Nephron (organoid): Measurements from ENCODE around the gene NAPB.
A peak's percentile ranks its signal among the peaks of the same experiment; 100 is the strongest.

Experiments used
- H3K27ac Mint-ChIP-seq, 3 experiments: 2 replicates each; pipeline ENCODE4 v1.8.0; 2020; ENCODE audit warnings: mixed read lengths in 3 of 3, mild to moderate bottlenecking in 2 of 3, moderate library complexity in 1 of 3
- H3K27me3 Mint-ChIP-seq: 2 replicates; pipeline ENCODE4 v1.8.0; 2021; ENCODE audit warnings: low read depth, mild to moderate bottlenecking, moderate library complexity, mixed read lengths
- H3K36me3 Mint-ChIP-seq: 2 replicates; pipeline ENCODE4 v1.8.0; 2020; ENCODE audit warnings: low read depth, mixed read lengths
- H3K4me1 Mint-ChIP-seq: 2 replicates; pipeline ENCODE4 v1.8.0; 2020; ENCODE audit warnings: mixed read lengths
- H3K4me3 Mint-ChIP-seq, 3 experiments: 2 replicates each; pipeline ENCODE4 v1.8.0; 2020; ENCODE audit warnings: mild to moderate bottlenecking in 3 of 3, mixed read lengths in 3 of 3, moderate library complexity in 2 of 3
- H3K9me3 Mint-ChIP-seq: 2 replicates; pipeline ENCODE4 v1.8.0; 2020; ENCODE audit warnings: mixed read lengths
- TF ChIP-seq, protein P1 (sequence below), 3 experiments: fragments of 200-600 bp; sonication (generic); IDR thresholded peaks; one replicate each; pipeline ENCODE4 v1.5.0; 2021; ENCODE audit warnings: antibody characterized with exemption in 3 of 3; ENCODE audit not compliant: unreplicated experiment in 3 of 3

Gene NAPB

DNA sequence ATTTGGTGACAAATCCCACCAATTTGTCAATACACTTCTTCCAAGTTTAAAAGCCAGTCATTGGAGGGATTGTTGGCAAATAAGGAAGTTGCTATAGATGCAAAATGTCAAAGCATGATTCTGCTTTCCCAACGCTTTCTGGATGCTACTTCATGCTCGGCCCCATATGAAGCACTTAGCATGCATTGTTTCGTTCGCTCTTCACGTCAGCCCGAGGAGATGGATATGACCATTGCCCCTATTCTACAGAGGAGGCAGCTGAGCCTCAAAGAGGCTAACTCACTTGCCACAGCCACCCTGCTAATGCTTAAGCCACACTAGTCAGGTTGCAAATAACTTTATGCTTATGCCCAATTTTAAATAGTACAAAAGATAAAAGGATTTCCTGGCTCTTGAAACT lies 73.5 kb downstream of the NAPB start:
- H3K4me3 Mint-ChIP-seq, result peak overlapping the region; percentile 11 to 53 (median 22)
- H3K27me3 Mint-ChIP-seq, result no peaks in the 10 kb centered on the region
- H3K9me3 Mint-ChIP-seq, result no peaks in the 10 kb centered on the region
- peaks cover 36% of the 10 kb centered on the region for H3K4me1 Mint-ChIP-seq
- H3K36me3 Mint-ChIP-seq, result no peaks in the 10 kb centered on the region
- TF ChIP-seq, protein P1, sequence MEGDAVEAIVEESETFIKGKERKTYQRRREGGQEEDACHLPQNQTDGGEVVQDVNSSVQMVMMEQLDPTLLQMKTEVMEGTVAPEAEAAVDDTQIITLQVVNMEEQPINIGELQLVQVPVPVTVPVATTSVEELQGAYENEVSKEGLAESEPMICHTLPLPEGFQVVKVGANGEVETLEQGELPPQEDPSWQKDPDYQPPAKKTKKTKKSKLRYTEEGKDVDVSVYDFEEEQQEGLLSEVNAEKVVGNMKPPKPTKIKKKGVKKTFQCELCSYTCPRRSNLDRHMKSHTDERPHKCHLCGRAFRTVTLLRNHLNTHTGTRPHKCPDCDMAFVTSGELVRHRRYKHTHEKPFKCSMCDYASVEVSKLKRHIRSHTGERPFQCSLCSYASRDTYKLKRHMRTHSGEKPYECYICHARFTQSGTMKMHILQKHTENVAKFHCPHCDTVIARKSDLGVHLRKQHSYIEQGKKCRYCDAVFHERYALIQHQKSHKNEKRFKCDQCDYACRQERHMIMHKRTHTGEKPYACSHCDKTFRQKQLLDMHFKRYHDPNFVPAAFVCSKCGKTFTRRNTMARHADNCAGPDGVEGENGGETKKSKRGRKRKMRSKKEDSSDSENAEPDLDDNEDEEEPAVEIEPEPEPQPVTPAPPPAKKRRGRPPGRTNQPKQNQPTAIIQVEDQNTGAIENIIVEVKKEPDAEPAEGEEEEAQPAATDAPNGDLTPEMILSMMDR (IDR thresholded peaks at IDR 0.05; ENCODE audit: unreplicated experiment in 3 of 3), result no peak
- H3K27ac Mint-ChIP-seq, result peak overlapping the region; percentile 99

DNA sequence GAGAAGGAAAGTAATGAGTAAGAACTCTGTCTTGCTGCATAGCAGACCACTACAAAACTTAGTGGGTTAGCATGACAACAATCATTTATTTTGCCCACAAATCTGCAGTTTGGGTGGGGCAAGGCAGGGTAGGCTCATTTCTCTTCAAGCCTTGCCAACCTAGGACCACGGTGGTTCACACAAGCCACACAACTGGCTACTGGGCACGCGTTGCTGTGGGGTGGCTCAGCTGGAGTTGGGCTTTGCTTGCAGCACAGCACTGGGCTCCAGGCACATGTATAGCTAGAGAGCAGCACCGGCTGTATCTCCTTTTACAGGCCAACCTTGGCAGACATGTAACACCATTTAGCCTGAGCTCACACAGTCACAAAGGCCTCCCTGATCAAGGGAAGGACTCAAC lies 75.3 kb downstream of the NAPB start:
- Mint-ChIP-seq H3K9me3 (no peaks in the 10 kb centered on the region), H3K27me3 (peaks cover 7% of the 10 kb centered on the region), H3K27ac (no peak overlapping the region), H3K4me3 (no peak overlapping the region), H3K4me1 (peaks cover 28% of the 10 kb centered on the region), H3K36me3 (no peaks in the 10 kb centered on the region)
- TF ChIP-seq, protein P1 (IDR thresholded peaks at IDR 0.05; ENCODE audit: unreplicated experiment in 3 of 3), result no peak

DNA sequence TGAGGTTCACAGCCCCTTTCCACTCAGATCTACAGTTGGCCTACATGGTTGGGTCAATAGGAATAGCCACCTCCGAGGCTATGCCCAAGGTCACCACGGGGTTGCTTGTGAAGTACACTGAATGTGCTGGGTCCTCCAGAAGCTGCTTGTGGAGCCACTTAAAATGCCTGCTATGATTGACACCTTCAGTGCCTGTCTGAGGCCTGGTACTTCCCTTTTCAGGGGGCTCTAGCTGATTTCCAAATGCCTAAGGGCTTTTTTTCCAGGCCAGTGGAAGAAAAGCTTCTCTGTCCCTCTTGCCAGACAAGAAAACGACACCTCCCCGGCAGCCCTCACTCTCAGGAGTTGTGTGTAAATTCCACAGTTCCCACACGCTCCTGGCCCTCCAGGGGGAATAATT lies 77.0 kb downstream of the NAPB start:
- peaks cover 10% of the 10 kb centered on the region for H3K27me3 Mint-ChIP-seq
- H3K9me3 Mint-ChIP-seq, result no peaks in the 10 kb centered on the region
- H3K27ac Mint-ChIP-seq, result no peak overlapping the region
- TF ChIP-seq, protein P1 (IDR thresholded peaks at IDR 0.05; ENCODE audit: unreplicated experiment in 3 of 3), result no peak
- H3K4me1 Mint-ChIP-seq, result peaks cover 25% of the 10 kb centered on the region
- H3K36me3 Mint-ChIP-seq, result no peaks in the 10 kb centered on the region
- no peak overlapping the region for H3K4me3 Mint-ChIP-seq

- TF ChIP-seq, protein P1 (IDR thresholded peaks at IDR 0.05; ENCODE audit: unreplicated experiment in 3 of 3), result no peak
- Mint-ChIP-seq H3K27me3 (peaks cover 10% of the 10 kb centered on the region), H3K9me3 (no peaks in the 10 kb centered on the region), H3K4me1 (peaks cover 17% of the 10 kb centered on the region), H3K36me3 (no peaks in the 10 kb centered on the region), H3K4me3 (no peak overlapping the region), H3K27ac (no peak overlapping the region)
These were observed 77.7 kb downstream of the NAPB start for GRCh38 chr20:23343590-23343989.

- TF ChIP-seq, protein P1 (IDR thresholded peaks at IDR 0.05; ENCODE audit: unreplicated experiment in 3 of 3), result no peak
- no peaks in the 10 kb centered on the region for H3K4me1 Mint-ChIP-seq
- peaks cover 14% of the 10 kb centered on the region for H3K27me3 Mint-ChIP-seq
- H3K36me3 Mint-ChIP-seq, result no peaks in the 10 kb centered on the region
- no peaks in the 10 kb centered on the region for H3K9me3 Mint-ChIP-seq
- H3K27ac Mint-ChIP-seq, result no peak overlapping the region
- H3K4me3 Mint-ChIP-seq, result no peak overlapping the region
These were observed 80.2 kb downstream of the NAPB start for GRCh38 chr20:23341073-23341472.

GRCh38 chr20:23340524-23340923 lies 80.8 kb downstream of the NAPB start:
- no peaks in the 10 kb centered on the region for H3K36me3 Mint-ChIP-seq
- H3K4me3 Mint-ChIP-seq, result no peak overlapping the region
- H3K27me3 Mint-ChIP-seq, result peaks cover 15% of the 10 kb centered on the region
- H3K9me3 Mint-ChIP-seq, result no peaks in the 10 kb centered on the region
- H3K27ac Mint-ChIP-seq, result no peak overlapping the region
- H3K4me1 Mint-ChIP-seq, result no peaks in the 10 kb centered on the region
- TF ChIP-seq, protein P1 (IDR thresholded peaks at IDR 0.05; ENCODE audit: unreplicated experiment in 3 of 3), result peak; percentile 77 to 86 (median 78)
